Smooth muscle cell (in vitro differentiated cells): ENCODE data around the gene SACS. TPM values are rescaled to one million over a fixed set of nuclear protein-coding genes. Genes with fewer than 3 reads are reported as not detected.

ENCODE experiments used
- DNase-seq: peaks from one replicate; lab custom pipeline; 2025; ENCODE audit not compliant: unreplicated experiment; lab: John Stamatoyannopoulos, UW
- H2AFZ ChIP-seq: fragments of 200-600 bp; sonication (generic); 2 replicates; pipeline ENCODE4 v1.6.0; 2016; ENCODE audit warnings: antibody characterized with exemption, low read depth, mild to moderate bottlenecking
- H3F3A ChIP-seq: fragments of 200-600 bp; sonication (generic); 2 replicates; pipeline ENCODE4 v1.6.0; 2017; ENCODE audit warnings: antibody characterized with exemption, low read depth
- H3K27ac ChIP-seq: fragments of 200-600 bp; sonication (generic); 2 replicates; pipeline ENCODE4 v1.5.1; 2016; ENCODE audit warnings: low read depth, mild to moderate bottlenecking
- H3K27me3 ChIP-seq: fragments of 200-600 bp; sonication (generic); 2 replicates; pipeline ENCODE4 v1.6.1; 2016; ENCODE audit warnings: low read depth, mild to moderate bottlenecking
- H3K36me3 ChIP-seq: fragments of 200-600 bp; sonication (generic); 2 replicates; pipeline ENCODE4 v1.5.1; 2016; ENCODE audit warnings: low read depth
- H3K4me1 ChIP-seq: fragments of 200-600 bp; sonication (generic); 2 replicates; pipeline ENCODE4 v1.5.1; 2016; ENCODE audit warnings: low read depth
- H3K4me2 ChIP-seq: fragments of 200-600 bp; sonication (generic); 2 replicates; pipeline ENCODE4 v1.6.0; 2016; ENCODE audit warnings: mild to moderate bottlenecking
- H3K4me3 ChIP-seq: fragments of 200-600 bp; sonication (generic); 2 replicates; pipeline ENCODE4 v1.5.1; 2016; ENCODE audit warnings: mild to moderate bottlenecking
- H3K79me2 ChIP-seq: fragments of 200-600 bp; sonication (generic); 2 replicates; pipeline ENCODE4 v1.6.0; 2016; ENCODE audit warnings: low read depth, mild to moderate bottlenecking
- H3K9ac ChIP-seq: fragments of 200-600 bp; sonication (generic); 2 replicates; pipeline ENCODE4 v1.6.0; 2016; ENCODE audit warnings: low read depth
- H3K9me3 ChIP-seq: fragments of 200-600 bp; sonication (generic); replicated peaks from 2 replicates; pipeline ENCODE4 v1.5.1; 2016; ENCODE audit warnings: low read depth
- H4K20me1 ChIP-seq: fragments of 200-600 bp; sonication (generic); 2 replicates; pipeline ENCODE4 v1.6.0; 2016; ENCODE audit warnings: low read depth
- WGBS: methylation state at CpG from one replicate; pipeline ENCODE4 v1.1.7; 2016; ENCODE audit warnings: low lambda C conversion rate; 5-methylcytosine and 5-hydroxymethylcytosine counted together
- polyA plus RNA-seq: library from polyadenylated mRNA; unstranded; fragments of >200 nt; fragmentation: Nextera tagmentation; extraction: Ambion mirVana; gene quantifications from 2 replicates; pipeline ENCODE4 v1.2.1, GENCODE V29; 2016
- total RNA-seq: library from RNA; depleted of rRNA; stranded (reverse); fragments of >200 nt; gene quantifications from 2 replicates; pipeline ENCODE4 v1.2.3, GENCODE V29; 2014
- TF ChIP-seq, protein P1 (sequence below): fragments of 200-600 bp; sonication (generic); IDR thresholded peaks from 2 replicates; pipeline ENCODE4 v1.5.1; 2017; ENCODE audit warnings: borderline replicate concordance, mild to moderate bottlenecking, antibody characterized with exemption; ENCODE audit not compliant: insufficient read depth, poor library complexity, severe bottlenecking

The SACS gene
- total and polyA plus RNA-seq, 2 experiments from 2014 or later: 4.4 to 40.9 TPM

DNA sequence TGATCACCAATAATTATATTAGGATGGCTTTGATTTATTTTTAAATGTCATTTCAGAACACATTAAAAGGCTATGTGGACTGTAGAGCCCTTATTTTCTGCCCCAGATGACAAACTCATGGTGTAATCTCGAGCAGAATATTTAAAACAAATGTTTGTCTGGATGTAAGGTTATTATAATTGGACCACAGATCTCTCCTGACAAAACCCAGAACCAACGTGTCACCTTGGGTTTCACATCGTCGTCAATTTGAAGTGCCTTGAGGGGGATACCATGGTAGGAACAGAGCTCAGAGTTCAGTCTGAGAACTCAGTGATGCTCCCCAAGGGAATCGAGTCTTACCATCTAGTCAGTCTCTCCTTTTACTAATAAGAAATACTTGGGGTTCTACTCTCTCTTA, 2.8 kb downstream of the SACS start:
- no peak for DNase-seq
- Histone ChIP-seq H4K20me1 (no peaks in the 10 kb centered on the region), H3K36me3 (no peaks in the 10 kb centered on the region)

DNA sequence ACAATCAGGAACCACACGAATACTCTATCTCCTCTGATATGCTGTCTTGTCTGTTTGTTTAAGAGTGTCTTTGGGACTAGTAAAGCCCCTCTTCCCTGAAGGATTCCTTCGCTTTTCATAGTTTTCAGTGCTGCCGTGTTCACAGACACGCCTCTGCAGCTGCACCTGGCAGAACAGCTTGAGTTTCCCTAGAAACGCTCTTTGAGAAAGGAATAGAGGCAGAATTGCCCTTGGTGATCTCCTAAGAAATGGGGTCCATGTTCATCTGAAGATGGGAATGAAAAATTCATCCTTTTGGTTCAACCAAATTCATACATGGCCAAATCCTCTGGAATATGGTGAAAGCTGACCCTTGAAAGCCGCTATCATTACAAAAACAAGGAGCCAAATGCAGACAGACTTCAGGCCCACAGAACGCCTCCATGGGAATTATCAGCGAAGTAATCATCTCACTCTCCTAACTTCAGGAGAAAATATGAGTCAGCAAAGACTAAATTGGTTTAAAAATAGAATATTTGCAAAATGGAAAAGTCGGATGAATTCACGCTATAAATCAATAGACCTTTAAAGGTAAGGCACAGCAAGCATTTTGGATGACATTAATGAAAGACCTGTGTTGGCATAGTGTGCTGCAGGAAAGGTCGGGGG, 5.5 kb downstream of the SACS start:
- 56% methylated on average over 11 of the region's 11 CpGs for WGBS
- Histone ChIP-seq H2AFZ (no peak overlapping the region), H3K79me2 (no peaks in the 10 kb centered on the region), H3F3A (no peaks in the 10 kb centered on the region), H3K9ac (peak overlapping the region; percentile 76), H3K36me3 (no peaks in the 10 kb centered on the region), H3K27me3 (no peaks in the 10 kb centered on the region), H3K27ac (peak overlapping the region; percentile 90), H3K9me3 (no peaks in the 10 kb centered on the region), H3K4me2 (peak overlapping the region; percentile 63), H3K4me3 (no peak overlapping the region), H3K4me1 (peaks cover 37% of the 10 kb centered on the region), H4K20me1 (no peaks in the 10 kb centered on the region)
- DNase-seq: no peak
- TF ChIP-seq, protein P1, sequence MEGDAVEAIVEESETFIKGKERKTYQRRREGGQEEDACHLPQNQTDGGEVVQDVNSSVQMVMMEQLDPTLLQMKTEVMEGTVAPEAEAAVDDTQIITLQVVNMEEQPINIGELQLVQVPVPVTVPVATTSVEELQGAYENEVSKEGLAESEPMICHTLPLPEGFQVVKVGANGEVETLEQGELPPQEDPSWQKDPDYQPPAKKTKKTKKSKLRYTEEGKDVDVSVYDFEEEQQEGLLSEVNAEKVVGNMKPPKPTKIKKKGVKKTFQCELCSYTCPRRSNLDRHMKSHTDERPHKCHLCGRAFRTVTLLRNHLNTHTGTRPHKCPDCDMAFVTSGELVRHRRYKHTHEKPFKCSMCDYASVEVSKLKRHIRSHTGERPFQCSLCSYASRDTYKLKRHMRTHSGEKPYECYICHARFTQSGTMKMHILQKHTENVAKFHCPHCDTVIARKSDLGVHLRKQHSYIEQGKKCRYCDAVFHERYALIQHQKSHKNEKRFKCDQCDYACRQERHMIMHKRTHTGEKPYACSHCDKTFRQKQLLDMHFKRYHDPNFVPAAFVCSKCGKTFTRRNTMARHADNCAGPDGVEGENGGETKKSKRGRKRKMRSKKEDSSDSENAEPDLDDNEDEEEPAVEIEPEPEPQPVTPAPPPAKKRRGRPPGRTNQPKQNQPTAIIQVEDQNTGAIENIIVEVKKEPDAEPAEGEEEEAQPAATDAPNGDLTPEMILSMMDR: no peak

More for the DNA sequence above, 2.8 kb downstream of the SACS start:
- Histone ChIP-seq H3K4me3 (no peak overlapping the region), H3K9ac (no peak overlapping the region), H3F3A (no peaks in the 10 kb centered on the region), H3K79me2 (no peaks in the 10 kb centered on the region), H3K27ac (no peak overlapping the region), H3K4me1 (peaks cover 49% of the 10 kb centered on the region), H3K27me3 (no peaks in the 10 kb centered on the region), H3K9me3 (no peaks in the 10 kb centered on the region), H2AFZ (no peak overlapping the region), H3K4me2 (no peak overlapping the region)
- WGBS: 74% methylated on average over 5 of the region's 5 CpGs
- TF ChIP-seq, protein P1: no peak

GRCh38 chr13:23427342-23427843, 6.1 kb downstream of the SACS start:
- H3K36me3 ChIP-seq: no peaks in the 10 kb centered on the region
- H2AFZ ChIP-seq: no peak overlapping the region
- H3K4me1 ChIP-seq: peaks cover 32% of the 10 kb centered on the region
- peak overlapping the region; percentile 90 for H3K27ac ChIP-seq
- peak overlapping the region; percentile 76 for H3K9ac ChIP-seq
- H3K27me3 ChIP-seq: no peaks in the 10 kb centered on the region
- peak overlapping the region; percentile 63 for H3K4me2 ChIP-seq
- TF ChIP-seq, protein P1: no peak
- no peak overlapping the region for H3K4me3 ChIP-seq
- DNase-seq: no peak
- H3K9me3 ChIP-seq: no peaks in the 10 kb centered on the region
- no peaks in the 10 kb centered on the region for H3K79me2 ChIP-seq
- H3F3A ChIP-seq: no peaks in the 10 kb centered on the region
- 54% methylated on average over 7 of the region's 7 CpGs for WGBS
- no peaks in the 10 kb centered on the region for H4K20me1 ChIP-seq

DNA sequence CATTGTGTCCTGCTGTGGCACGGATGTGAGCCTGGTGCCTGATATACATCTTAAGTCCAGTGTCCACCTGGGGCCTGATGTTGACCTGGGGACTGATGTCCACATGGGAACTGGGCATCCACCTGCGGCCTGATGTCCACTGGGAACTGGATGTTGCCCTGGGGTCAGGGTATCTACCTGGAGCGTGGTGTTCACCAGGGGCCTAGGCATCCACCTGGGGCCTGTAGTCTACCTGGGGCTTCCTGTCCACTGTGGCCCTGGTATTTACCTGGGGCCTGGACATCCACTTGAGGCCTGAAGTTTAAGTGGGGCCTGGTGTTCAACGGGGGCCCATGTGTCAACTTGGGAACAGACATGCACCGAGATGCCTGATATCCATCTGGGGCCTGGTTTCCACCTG, 11.9 kb downstream of the SACS start:
- no peaks in the 10 kb centered on the region for H3K79me2 ChIP-seq
- no peak overlapping the region for H3K4me3 ChIP-seq
- no peak overlapping the region for H3K4me2 ChIP-seq
- H3K27me3 ChIP-seq: no peaks in the 10 kb centered on the region
- DNase-seq: no peak
- H3K9ac ChIP-seq: no peak overlapping the region
- H3K9me3 ChIP-seq: no peaks in the 10 kb centered on the region
- TF ChIP-seq, protein P1: no peak
- WGBS: 98% methylated on average over 5 of the region's 5 CpGs
- no peaks in the 10 kb centered on the region for H3F3A ChIP-seq
- H3K4me1 ChIP-seq: no peaks in the 10 kb centered on the region
- H2AFZ ChIP-seq: no peak overlapping the region
- no peaks in the 10 kb centered on the region for H3K36me3 ChIP-seq
- H4K20me1 ChIP-seq: no peaks in the 10 kb centered on the region
- no peak overlapping the region for H3K27ac ChIP-seq
